GM06990 (cell line): Measurements from ENCODE around the gene COL4A5.

Source experiments
- DNase-seq: peaks from one replicate; pipeline ENCODE4 v3.0.0-alpha.2; 2011; ENCODE audit not compliant: insufficient read length; ENCODE audit errors: extremely low read depth
- H3K27me3 ChIP-seq: replicated peaks from 2 replicates; pipeline ENCODE4 v1.6.0; 2011; ENCODE audit warnings: low read length; ENCODE audit not compliant: control insufficient read depth, insufficient read depth
- H3K36me3 ChIP-seq: 2 replicates; pipeline ENCODE4 v1.5.1; 2011; ENCODE audit warnings: low read length; ENCODE audit not compliant: control insufficient read depth, insufficient read depth
- H3K4me3 ChIP-seq: replicated peaks from 2 replicates; pipeline ENCODE4 v1.5.1; 2011; ENCODE audit warnings: low read depth, mild to moderate bottlenecking, control low read depth, low read length
- TF ChIP-seq, protein P1 (sequence below): IDR thresholded peaks from 2 replicates; pipeline ENCODE4 v1.5.1; 2011; ENCODE audit warnings: low read length, control low read depth, mild to moderate bottlenecking, inconsistent platforms; ENCODE audit not compliant: insufficient read depth, poor library complexity, severe bottlenecking

COL4A5 gene

DNA sequence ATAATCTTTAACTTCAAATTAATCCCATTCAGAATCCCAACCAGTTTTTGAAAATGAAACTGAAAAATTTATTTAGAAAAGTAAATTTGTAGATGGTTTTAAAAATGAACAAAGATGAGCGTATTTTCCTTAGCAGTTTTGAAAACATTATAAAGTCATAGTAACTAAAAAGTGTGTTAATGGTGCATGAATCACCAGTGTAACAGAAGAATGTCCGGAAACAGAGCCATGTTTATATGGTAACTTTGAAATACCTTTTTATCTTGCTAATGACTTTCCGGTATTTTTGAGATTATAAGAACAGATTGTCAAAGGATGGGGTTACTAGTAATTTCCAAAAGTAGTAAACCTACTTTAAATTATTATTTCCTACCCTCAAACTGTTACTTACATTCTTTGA, 150.9 kb downstream of the COL4A5 start:
- H3K36me3 ChIP-seq: no peaks in the 10 kb centered on the region
- no peak overlapping the region for H3K4me3 ChIP-seq
- DNase-seq: no peak
- TF ChIP-seq, protein P1, sequence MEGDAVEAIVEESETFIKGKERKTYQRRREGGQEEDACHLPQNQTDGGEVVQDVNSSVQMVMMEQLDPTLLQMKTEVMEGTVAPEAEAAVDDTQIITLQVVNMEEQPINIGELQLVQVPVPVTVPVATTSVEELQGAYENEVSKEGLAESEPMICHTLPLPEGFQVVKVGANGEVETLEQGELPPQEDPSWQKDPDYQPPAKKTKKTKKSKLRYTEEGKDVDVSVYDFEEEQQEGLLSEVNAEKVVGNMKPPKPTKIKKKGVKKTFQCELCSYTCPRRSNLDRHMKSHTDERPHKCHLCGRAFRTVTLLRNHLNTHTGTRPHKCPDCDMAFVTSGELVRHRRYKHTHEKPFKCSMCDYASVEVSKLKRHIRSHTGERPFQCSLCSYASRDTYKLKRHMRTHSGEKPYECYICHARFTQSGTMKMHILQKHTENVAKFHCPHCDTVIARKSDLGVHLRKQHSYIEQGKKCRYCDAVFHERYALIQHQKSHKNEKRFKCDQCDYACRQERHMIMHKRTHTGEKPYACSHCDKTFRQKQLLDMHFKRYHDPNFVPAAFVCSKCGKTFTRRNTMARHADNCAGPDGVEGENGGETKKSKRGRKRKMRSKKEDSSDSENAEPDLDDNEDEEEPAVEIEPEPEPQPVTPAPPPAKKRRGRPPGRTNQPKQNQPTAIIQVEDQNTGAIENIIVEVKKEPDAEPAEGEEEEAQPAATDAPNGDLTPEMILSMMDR: no peak
- no peaks in the 10 kb centered on the region for H3K27me3 ChIP-seq

DNA sequence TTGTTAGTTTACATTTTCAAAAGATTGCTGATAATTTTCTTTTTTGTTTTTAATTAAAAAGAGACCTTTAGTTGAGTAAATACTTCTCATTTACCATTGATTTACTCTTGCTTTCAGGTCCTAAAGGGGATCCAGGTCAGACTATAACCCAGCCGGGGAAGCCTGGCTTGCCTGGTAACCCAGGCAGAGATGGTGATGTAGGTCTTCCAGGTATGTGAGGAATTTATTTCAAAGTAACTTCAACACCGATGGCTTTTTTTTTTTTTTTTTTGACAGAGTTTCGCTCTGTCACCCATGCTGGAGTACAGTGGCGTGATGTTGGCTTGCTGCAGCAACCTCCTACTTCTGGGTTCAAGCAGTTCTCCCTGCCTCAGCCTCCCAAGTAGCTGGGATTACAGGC, 161.6 kb downstream of the COL4A5 start:
- Histone ChIP-seq H3K27me3 (no peaks in the 10 kb centered on the region), H3K36me3 (no peaks in the 10 kb centered on the region), H3K4me3 (no peak overlapping the region)
- no peak for DNase-seq
- TF ChIP-seq, protein P1: no peak

DNA sequence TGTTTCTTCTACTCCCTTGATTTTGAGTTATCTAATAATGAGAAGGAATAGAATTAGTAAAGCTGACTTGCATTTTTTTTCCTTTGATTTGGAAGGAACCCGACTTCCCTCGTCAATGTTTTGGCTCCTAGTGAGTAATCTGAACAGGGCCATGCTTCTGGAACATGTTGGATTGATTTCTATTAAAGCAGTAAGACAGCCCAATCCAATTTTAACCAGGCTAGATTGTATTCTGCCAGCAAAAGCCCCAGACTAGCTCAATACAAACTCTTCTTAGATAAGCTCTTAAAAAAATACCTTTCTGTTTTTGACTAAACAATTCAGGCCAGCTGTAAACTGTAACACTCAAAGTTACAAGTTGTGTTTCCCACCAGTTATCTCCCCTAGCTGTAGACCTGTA, 170.5 kb downstream of the COL4A5 start:
- TF ChIP-seq, protein P1: no peak
- DNase-seq: no peak
- Histone ChIP-seq H3K27me3 (no peaks in the 10 kb centered on the region), H3K36me3 (no peaks in the 10 kb centered on the region), H3K4me3 (no peak overlapping the region)

DNA sequence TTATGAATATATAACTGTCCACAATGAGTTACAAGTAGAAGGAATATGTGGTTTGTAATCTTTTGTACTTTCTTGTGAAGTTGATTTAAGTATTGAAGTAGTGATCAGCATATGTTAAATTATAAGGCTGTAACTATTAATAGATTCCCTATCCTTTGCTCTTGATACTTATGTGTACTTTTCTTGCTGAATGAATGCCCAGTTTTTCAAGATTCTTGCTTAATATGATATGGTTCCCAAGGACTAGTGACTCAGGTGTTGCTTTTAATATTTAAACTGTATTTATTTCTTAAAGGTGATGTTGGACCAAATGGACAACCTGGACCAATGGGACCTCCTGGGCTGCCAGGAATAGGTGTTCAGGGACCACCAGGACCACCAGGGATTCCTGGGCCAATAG, 175.0 kb downstream of the COL4A5 start:
- Histone ChIP-seq H3K27me3 (no peaks in the 10 kb centered on the region), H3K4me3 (no peak overlapping the region)
- TF ChIP-seq, protein P1: no peak

DNA sequence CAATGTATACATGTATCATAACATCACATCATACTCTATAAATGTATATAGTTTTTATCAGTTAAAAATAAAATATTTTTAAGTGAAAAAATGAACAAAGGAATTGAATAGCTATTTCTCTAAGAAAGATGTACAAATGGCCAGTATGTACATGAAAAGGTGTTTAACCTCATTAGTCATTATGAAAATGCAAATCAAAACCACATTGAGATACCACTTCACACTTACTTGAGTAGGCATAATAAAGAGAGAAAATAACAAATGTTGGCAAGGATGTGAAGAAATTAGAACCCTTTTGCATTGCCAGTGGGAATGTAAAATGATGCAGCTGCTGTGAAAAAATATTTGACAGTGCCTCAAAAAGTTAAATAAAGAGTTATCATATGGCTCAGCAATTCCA, 201.2 kb downstream of the COL4A5 start:
- no peaks in the 10 kb centered on the region for H3K27me3 ChIP-seq
- DNase-seq: no peak
- no peaks in the 10 kb centered on the region for H3K36me3 ChIP-seq
- H3K4me3 ChIP-seq: no peak overlapping the region
- TF ChIP-seq, protein P1: no peak

More for the DNA sequence above, 175.0 kb downstream of the COL4A5 start:
- no peaks in the 10 kb centered on the region for H3K36me3 ChIP-seq
- no peak for DNase-seq

DNA sequence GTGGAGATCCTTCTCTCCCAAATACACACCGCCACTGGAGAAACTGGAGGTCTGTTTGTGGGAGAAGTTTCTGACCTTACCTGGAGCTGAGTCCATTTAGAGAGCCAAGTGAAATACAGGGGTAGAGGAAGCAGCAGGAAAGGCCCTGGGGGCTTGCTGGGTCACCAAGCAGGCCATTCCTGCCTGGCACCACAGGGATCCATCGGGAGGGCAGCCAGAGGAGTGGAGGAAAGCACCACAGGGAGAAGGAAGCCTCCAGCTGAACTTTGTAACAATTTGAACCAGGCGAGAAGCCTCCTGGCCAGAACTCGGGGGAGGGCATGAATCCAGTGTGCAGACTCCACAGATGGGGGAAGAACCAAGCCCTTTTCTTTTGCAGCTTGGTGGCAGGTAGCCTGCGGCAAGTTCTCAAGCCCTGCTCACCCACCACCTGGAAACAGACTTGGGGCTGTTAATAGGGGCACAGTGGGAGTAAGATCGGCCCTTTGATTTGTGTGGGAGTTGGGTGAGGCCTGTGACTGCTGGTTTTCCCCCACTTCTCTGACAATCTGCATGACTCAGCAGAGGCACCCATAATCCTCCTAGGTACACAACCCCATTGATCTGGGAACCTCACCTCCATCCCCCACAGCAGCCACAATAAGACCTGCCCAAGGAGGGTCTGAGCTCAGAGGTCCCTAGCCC, 202.1 kb downstream of the COL4A5 start:
- TF ChIP-seq, protein P1: no peak
- Histone ChIP-seq H3K4me3 (no peak overlapping the region), H3K36me3 (no peaks in the 10 kb centered on the region), H3K27me3 (no peaks in the 10 kb centered on the region)
- DNase-seq: peak; percentile 14
